HCT116 (cell line): ENCODE data around the gene SLC22A23. TPM values are rescaled to one million over a fixed set of nuclear protein-coding genes. Genes with fewer than 3 reads are reported as not detected.

ENCODE experiments used
- ATAC-seq: fragments of 200-7000 bp; cut with Tn5 transposase; 2 replicates; pipeline ENCODE4 v1.9.1; 2020; ENCODE audit warnings: mild to moderate bottlenecking, moderate library complexity
- BruUV-seq: library from RNA; stranded (reverse); fragments of 400-500 nt; replicated peaks from 2 replicates; lab custom pipeline; 2021; lab: Mats Ljungman, UMichigan
- CTCF ChIA-PET: fragments of 300-600 bp; sonication (Branson Sonifier 250); formaldehyde crosslinking; loops from one replicate; lab custom pipeline; 2021; ENCODE audit warnings: antibody characterized with exemption; lab: Charles Lee
- POLR2A ChIA-PET: fragments of 300-600, 350-600 bp; sonication (Branson Sonifier 250); formaldehyde crosslinking; loops from one replicate; lab custom pipeline; 2021; ENCODE audit warnings: antibody characterized with exemption; lab: Charles Lee
- RAD21 ChIA-PET, 2 experiments: fragments of 300-600 bp; sonication (Branson Sonifier 250); formaldehyde crosslinking; loops; one replicate each; lab custom pipeline; 2023; ENCODE audit warnings: low total read pairs in 2 of 2; ENCODE audit not compliant: uncharacterized antibody in 2 of 2, unreplicated experiment in 2 of 2, low non-redundant PET in 1 of 2; lab: Charles Lee
- DNase-seq: peaks from one replicate; pipeline ENCODE4 v3.0.0-alpha.2; 2010; ENCODE audit warnings: low read depth, low spot score
- H2AFZ ChIP-seq: fragments of 200-600 bp; shearing (Covaris generic), sonication (generic); 2 replicates; pipeline ENCODE4 v1.6.1; 2017; ENCODE audit warnings: low read depth, mixed run types, mixed read lengths, antibody characterized with exemption, low read length; ENCODE audit not compliant: poor library complexity, severe bottlenecking
- H3K27ac ChIP-seq: 2 replicates; pipeline ENCODE4 v1.5.1; 2012; ENCODE audit warnings: low read depth, low read length
- H3K27me3 ChIP-seq: fragments of 200-600 bp; sonication (generic); 2 replicates; pipeline ENCODE4 v1.6.1; 2016; ENCODE audit warnings: mixed run types, low read length, mixed read lengths; ENCODE audit not compliant: insufficient read depth
- H3K36me3 ChIP-seq, 2 experiments: fragments of 200-500 bp in 1 of 2; fragments of 200-600 bp in 1 of 2; sonication (Bioruptor generic) in 1 of 2; sonication (generic) in 1 of 2; 2 replicates each; pipeline versions ENCODE4 v1.5.1 to v1.6.1; 2014 to 2016; ENCODE audit warnings: low read length in 2 of 2, inconsistent platforms in 1 of 2, mixed read lengths in 1 of 2, mixed run types in 1 of 2; ENCODE audit not compliant: insufficient read depth in 2 of 2, control insufficient read depth in 1 of 2
- H3K4me1 ChIP-seq, 2 experiments: fragments of 200-600 bp in 1 of 2; sonication (generic) in 1 of 2; 2 replicates each; pipeline versions ENCODE4 v1.5.1 to v1.6.1; 2012 to 2017; ENCODE audit warnings: low read length in 2 of 2, inconsistent platforms in 1 of 2, mild to moderate bottlenecking in 1 of 2, mixed read lengths in 1 of 2, mixed run types in 1 of 2, moderate library complexity in 1 of 2; ENCODE audit not compliant: insufficient read depth in 2 of 2, control insufficient read depth in 1 of 2
- H3K4me2 ChIP-seq: fragments of 200-600 bp; sonication (generic); 2 replicates; pipeline ENCODE4 v1.6.1; 2017; ENCODE audit warnings: mixed run types, low read length, mixed read lengths
- H3K4me3 ChIP-seq, 2 experiments: fragments of 200-600 bp in 1 of 2; sonication (generic) in 1 of 2; replicated peaks in 1 of 2; 2 replicates each; pipeline ENCODE4 v1.5.1; 2011 to 2016; ENCODE audit warnings: low read length in 2 of 2, control low read depth in 1 of 2, low read depth in 1 of 2, mild to moderate bottlenecking in 1 of 2, mixed read lengths in 1 of 2, mixed run types in 1 of 2
- H3K79me2 ChIP-seq: fragments of 200-600 bp; sonication (generic); 2 replicates; pipeline ENCODE4 v1.6.1; 2017; ENCODE audit warnings: mild to moderate bottlenecking, mixed run types, low read length, moderate library complexity, mixed read lengths; ENCODE audit not compliant: insufficient read depth
- H3K9ac ChIP-seq: fragments of 200-600 bp; sonication (generic); 2 replicates; pipeline ENCODE4 v1.6.1; 2016; ENCODE audit warnings: low read length, mixed read lengths
- H3K9me2 ChIP-seq: fragments of 200-600 bp; sonication (generic), shearing (Covaris generic); 2 replicates; pipeline ENCODE4 v1.6.1; 2017; ENCODE audit warnings: mixed run types, mild to moderate bottlenecking, moderate library complexity; ENCODE audit not compliant: insufficient read depth
- H3K9me3 ChIP-seq, 2 experiments: fragments of 200-500 bp in 1 of 2; fragments of 200-600 bp in 1 of 2; sonication (Bioruptor generic) in 1 of 2; sonication (generic) in 1 of 2; 2 replicates each; pipeline ENCODE4 v1.6.1; 2014 to 2017; ENCODE audit warnings: low read length in 2 of 2, mixed read lengths in 2 of 2, inconsistent platforms in 1 of 2, low read depth in 1 of 2, mild to moderate bottlenecking in 1 of 2, mixed run types in 1 of 2, moderate library complexity in 1 of 2; ENCODE audit not compliant: control insufficient read depth in 1 of 2, insufficient read depth in 1 of 2
- H4K20me1 ChIP-seq: fragments of 200-600 bp; sonication (generic), shearing (Covaris generic); 2 replicates; pipeline ENCODE4 v1.6.1; 2017; ENCODE audit warnings: mixed run types, mild to moderate bottlenecking, moderate library complexity; ENCODE audit not compliant: insufficient read depth
- CBX3 ChIP-seq: IDR thresholded peaks from 2 replicates; pipeline ENCODE4 v1.6.1; 2012; ENCODE audit warnings: low read depth
- EZH2 ChIP-seq: fragments of 200-600 bp; sonication (generic); IDR thresholded peaks from 2 replicates; pipeline ENCODE4 v1.6.1; 2017; ENCODE audit warnings: antibody characterized with exemption, mixed run types
- FOSL1 ChIP-seq: IDR thresholded peaks from 2 replicates; pipeline ENCODE4 v1.6.1; 2012; ENCODE audit warnings: low read depth
- POLR2A ChIP-seq: IDR thresholded peaks from 2 replicates; pipeline ENCODE4 v1.7.0; 2011; ENCODE audit warnings: borderline replicate concordance; ENCODE audit not compliant: insufficient read depth, insufficient read length; ENCODE audit errors: extremely low read depth
- RAD21 ChIP-seq: IDR thresholded peaks from 2 replicates; pipeline ENCODE4 v1.6.1; 2012; ENCODE audit warnings: low read depth, mild to moderate bottlenecking
- SIN3A ChIP-seq: IDR thresholded peaks from 2 replicates; pipeline ENCODE4 v1.6.1; 2012; ENCODE audit warnings: low read depth
- SP1 ChIP-seq: IDR thresholded peaks from 2 replicates; pipeline ENCODE4 v1.6.1; 2012; ENCODE audit warnings: low read depth
- SRF ChIP-seq: IDR thresholded peaks from 2 replicates; pipeline ENCODE4 v1.6.1; 2012; ENCODE audit warnings: low read depth
- TCF7L2 ChIP-seq: IDR thresholded peaks from 2 replicates; pipeline ENCODE4 v1.7.0; 2011; ENCODE audit warnings: borderline replicate concordance, inconsistent platforms; ENCODE audit not compliant: insufficient read depth, insufficient read length; ENCODE audit errors: extremely low read depth
- ZFX ChIP-seq: fragments of 450-650 bp; IDR thresholded peaks from 2 replicates; pipeline ENCODE4 v1.6.1; 2017
- intact Hi-C: fragments of 100-400 bp; cut with micrococcal nuclease; formaldehyde crosslinking; loops from 2 replicates; pipeline ENCODE4 v1.10.0; 2022
- total RNA-seq: library from RNA; stranded (reverse); gene quantifications from one replicate; pipeline ENCODE4 v1.2.1, GENCODE V29; 2021; ENCODE audit not compliant: unreplicated experiment
- TF ChIP-seq, protein P1 (sequence below): IDR thresholded peaks from 2 replicates; pipeline ENCODE4 v1.6.1; 2012
- TF ChIP-seq, protein P2 (sequence below): IDR thresholded peaks from 2 replicates; pipeline ENCODE4 v1.6.1; 2012; ENCODE audit warnings: low read depth
- TF ChIP-seq, protein P3 (sequence below): IDR thresholded peaks from 2 replicates; pipeline ENCODE4 v1.6.1; 2012

SLC22A23 gene
- total RNA-seq, 1 experiment from 2014 or later: 11.5 TPM

DNA sequence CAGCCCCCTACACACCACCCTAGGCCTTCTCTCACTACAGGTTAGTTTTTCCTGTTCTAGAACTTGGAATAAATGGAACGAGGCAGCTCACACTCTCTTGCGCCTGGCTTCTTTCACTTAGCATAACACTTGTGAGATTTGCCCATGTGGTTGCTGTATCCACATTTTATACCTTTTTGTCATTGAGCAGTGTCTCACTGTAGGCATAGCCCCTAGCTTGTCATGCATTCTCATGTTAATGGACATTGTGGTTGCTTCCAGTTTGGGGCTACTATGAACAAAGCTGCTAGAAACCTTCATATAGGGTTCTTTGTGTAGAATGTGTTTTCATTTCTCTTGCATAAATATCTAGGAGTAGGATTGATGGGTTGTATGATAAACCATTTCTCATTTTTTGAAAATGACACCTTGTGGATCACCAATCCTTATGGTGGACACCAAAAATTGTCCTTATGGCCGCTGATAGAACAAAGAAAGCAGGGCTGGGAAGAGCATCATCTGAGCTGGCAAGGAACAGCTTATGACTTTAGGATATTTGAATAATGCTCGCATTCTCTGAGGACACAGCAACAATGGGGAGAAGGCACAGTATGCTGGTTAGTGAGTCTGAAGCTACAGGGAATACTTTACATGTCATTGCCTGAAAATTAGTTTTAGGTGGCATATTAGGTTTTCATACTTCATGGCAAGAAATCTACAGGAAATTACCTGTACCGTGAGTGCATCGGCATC lies 9.8 kb upstream of the SLC22A23 start:
- CTCF ChIA-PET: interaction anchor here (1.4 kb wide), 1 partner anchor 10 kb away, joined by 4 read pairs; the partner anchor contains the start of gene SLC22A23
- ATAC-seq: no peak

More for the DNA sequence above, 9.8 kb upstream of the SLC22A23 start:
- TF ChIP-seq EZH2: no peak
- TF ChIP-seq, protein P1, sequence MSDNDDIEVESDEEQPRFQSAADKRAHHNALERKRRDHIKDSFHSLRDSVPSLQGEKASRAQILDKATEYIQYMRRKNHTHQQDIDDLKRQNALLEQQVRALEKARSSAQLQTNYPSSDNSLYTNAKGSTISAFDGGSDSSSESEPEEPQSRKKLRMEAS: no peak
- TF ChIP-seq RAD21: no peak
- TF ChIP-seq POLR2A: no peak
- TF ChIP-seq SP1: no peak
- TF ChIP-seq, protein P2, sequence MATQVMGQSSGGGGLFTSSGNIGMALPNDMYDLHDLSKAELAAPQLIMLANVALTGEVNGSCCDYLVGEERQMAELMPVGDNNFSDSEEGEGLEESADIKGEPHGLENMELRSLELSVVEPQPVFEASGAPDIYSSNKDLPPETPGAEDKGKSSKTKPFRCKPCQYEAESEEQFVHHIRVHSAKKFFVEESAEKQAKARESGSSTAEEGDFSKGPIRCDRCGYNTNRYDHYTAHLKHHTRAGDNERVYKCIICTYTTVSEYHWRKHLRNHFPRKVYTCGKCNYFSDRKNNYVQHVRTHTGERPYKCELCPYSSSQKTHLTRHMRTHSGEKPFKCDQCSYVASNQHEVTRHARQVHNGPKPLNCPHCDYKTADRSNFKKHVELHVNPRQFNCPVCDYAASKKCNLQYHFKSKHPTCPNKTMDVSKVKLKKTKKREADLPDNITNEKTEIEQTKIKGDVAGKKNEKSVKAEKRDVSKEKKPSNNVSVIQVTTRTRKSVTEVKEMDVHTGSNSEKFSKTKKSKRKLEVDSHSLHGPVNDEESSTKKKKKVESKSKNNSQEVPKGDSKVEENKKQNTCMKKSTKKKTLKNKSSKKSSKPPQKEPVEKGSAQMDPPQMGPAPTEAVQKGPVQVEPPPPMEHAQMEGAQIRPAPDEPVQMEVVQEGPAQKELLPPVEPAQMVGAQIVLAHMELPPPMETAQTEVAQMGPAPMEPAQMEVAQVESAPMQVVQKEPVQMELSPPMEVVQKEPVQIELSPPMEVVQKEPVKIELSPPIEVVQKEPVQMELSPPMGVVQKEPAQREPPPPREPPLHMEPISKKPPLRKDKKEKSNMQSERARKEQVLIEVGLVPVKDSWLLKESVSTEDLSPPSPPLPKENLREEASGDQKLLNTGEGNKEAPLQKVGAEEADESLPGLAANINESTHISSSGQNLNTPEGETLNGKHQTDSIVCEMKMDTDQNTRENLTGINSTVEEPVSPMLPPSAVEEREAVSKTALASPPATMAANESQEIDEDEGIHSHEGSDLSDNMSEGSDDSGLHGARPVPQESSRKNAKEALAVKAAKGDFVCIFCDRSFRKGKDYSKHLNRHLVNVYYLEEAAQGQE: no peak
- TF ChIP-seq CBX3: no peak
- TF ChIP-seq, protein P3, sequence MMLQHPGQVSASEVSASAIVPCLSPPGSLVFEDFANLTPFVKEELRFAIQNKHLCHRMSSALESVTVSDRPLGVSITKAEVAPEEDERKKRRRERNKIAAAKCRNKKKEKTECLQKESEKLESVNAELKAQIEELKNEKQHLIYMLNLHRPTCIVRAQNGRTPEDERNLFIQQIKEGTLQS: no peak
- TF ChIP-seq SIN3A: no peak
- TF ChIP-seq SRF: no peak
- no peak for TF ChIP-seq ZFX
- no peak for TF ChIP-seq TCF7L2
- TF ChIP-seq FOSL1: no peak
- H3K27ac ChIP-seq: no peak overlapping the region
- H3K4me2 ChIP-seq: no peak overlapping the region
- H3K4me1 ChIP-seq: no peaks in the 10 kb centered on the region; a peak in 1 of 4 replicates
- no TSS peak for BruUV-seq
- H3K9me3 ChIP-seq: no peaks in the 10 kb centered on the region
- intact Hi-C loops: no loop called here
- POLR2A ChIA-PET: no interaction called here
- no peaks in the 10 kb centered on the region for H3K36me3 ChIP-seq
- RAD21 ChIA-PET: no interaction called here
- H3K79me2 ChIP-seq: no peaks in the 10 kb centered on the region
- no peak for DNase-seq
- H3K9me2 ChIP-seq: no peaks in the 10 kb centered on the region
- H2AFZ ChIP-seq: peak overlapping the region; percentile 9
- no peak overlapping the region for H3K4me3 ChIP-seq
- no peaks in the 10 kb centered on the region for H4K20me1 ChIP-seq
- H3K9ac ChIP-seq: no peak overlapping the region
- no peaks in the 10 kb centered on the region for H3K27me3 ChIP-seq
